Upper lobe of left lung (tissue), 4 donors: ENCODE data around the gene ANO3.

Experiments
- POLR2A ChIP-seq, 4 donors: fragments of 450-650 bp; IDR thresholded peaks; one replicate each; pipeline ENCODE4 v1.5.1; 2016 to 2017; ENCODE audit warnings: antibody characterized with exemption in 4 of 4, mild to moderate bottlenecking in 2 of 4
- POLR2AphosphoS5 ChIP-seq, 2 donors: sonication (generic); formaldehyde crosslinking; IDR thresholded peaks; one replicate each; pipeline ENCODE4 v1.5.1; 2017; ENCODE audit warnings: antibody characterized with exemption in 2 of 2
- TF ChIP-seq, protein P1 (sequence below), 6 experiments: fragments of 450-650 bp in 4 of 6; fragments of 200-600 bp in 2 of 6; sonication (generic) in 2 of 6; IDR thresholded peaks; one replicate each; pipeline ENCODE4 v1.5.1; 2016 to 2019; ENCODE audit warnings: antibody characterized with exemption in 6 of 6

DNA sequence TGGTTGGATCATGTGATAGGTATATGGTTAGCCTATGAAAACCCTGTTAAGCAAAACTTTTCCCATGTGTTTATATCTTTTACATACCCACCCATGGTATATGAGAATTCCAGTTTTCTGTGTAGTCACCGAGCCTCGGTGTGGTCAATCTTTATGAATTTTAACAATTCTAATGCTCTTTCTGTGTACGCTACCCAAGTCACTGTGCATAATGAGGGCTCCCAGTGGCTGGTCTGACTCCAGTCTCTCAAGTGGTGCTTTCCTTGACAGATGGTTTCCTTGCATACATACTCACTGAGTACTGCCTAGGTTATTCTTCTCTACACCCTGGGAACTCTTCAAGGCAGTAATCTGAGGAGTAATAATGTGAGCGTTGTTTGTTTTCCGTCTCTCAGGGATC lies 222.5 kb downstream of the ANO3 start:
- TF ChIP-seq, protein P1, sequence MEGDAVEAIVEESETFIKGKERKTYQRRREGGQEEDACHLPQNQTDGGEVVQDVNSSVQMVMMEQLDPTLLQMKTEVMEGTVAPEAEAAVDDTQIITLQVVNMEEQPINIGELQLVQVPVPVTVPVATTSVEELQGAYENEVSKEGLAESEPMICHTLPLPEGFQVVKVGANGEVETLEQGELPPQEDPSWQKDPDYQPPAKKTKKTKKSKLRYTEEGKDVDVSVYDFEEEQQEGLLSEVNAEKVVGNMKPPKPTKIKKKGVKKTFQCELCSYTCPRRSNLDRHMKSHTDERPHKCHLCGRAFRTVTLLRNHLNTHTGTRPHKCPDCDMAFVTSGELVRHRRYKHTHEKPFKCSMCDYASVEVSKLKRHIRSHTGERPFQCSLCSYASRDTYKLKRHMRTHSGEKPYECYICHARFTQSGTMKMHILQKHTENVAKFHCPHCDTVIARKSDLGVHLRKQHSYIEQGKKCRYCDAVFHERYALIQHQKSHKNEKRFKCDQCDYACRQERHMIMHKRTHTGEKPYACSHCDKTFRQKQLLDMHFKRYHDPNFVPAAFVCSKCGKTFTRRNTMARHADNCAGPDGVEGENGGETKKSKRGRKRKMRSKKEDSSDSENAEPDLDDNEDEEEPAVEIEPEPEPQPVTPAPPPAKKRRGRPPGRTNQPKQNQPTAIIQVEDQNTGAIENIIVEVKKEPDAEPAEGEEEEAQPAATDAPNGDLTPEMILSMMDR (IDR thresholded peaks at IDR 0.05) = no peak
- TF ChIP-seq POLR2AphosphoS5 (IDR thresholded peaks at IDR 0.05) = no peak
- TF ChIP-seq POLR2A (IDR thresholded peaks at IDR 0.05) = no peak
